C1 segment of cervical spinal cord (tissue), 14 donors: ENCODE results near the gene OLFML1.

Experiments used
- DNase-seq, 14 donors: peaks; one replicate each; lab custom pipeline; 2025; lab: John Stamatoyannopoulos, UW

The OLFML1 gene

DNA sequence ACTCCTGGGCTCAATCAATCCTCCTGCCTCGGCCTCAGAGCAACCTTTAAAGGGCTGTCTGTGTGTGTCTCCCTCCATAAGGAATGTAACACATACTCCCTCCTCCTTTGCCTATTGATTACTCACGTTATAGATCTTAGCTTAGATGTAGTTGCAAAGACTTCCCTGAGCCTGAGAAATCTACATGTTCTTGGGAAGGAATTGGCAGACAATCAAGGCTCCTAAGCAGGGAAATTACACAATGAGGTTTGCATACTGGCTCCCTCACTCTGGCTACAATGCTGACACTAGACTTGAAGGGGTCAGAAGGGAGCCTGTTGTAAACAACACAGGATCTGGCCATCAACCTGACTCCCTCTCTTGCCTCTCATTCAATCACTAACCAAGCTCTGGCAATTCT lies 5.2 kb upstream of the OLFML1 start:
- DNase-seq: no peak

DNA sequence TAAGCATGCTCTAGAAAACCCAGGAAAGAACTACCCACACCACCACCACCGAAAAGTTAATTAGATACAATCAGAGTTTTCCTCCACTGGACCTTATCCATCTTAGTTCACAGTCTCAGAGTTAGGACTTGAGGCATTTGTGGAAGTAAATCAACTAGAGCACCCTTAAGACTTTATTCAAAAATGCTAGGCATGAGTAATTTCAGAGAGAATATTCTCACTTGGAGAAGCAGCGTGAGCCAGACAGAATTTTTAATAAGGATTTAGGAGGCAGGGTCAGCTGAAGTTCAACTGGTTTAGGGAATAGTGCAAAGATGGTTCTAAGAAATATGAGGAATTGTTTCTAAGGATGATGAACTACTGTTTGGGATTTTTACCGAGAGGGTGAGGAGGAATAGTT lies 1.2 kb upstream of the OLFML1 start:
- DNase-seq: no peak

DNA sequence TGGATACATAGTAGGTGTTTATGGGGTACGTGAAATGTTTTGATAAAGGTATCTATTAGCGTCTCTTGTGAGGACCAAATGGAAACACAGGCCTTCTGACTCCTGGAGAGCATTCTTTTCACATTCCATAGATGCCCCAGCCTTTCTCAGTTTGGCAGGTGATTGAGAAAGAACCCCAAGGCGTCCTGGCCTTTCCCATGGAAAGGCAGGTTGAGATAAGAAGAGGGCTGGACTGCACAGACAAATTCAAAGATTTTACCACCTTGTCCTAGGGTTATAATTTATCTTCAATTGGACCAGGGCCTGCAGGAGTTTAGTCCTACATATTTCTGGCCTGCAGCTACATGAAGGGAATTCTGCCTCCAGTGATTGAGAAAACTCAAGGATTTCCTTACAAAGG lies 661 bp upstream of the OLFML1 start:
- no peak for DNase-seq

DNA sequence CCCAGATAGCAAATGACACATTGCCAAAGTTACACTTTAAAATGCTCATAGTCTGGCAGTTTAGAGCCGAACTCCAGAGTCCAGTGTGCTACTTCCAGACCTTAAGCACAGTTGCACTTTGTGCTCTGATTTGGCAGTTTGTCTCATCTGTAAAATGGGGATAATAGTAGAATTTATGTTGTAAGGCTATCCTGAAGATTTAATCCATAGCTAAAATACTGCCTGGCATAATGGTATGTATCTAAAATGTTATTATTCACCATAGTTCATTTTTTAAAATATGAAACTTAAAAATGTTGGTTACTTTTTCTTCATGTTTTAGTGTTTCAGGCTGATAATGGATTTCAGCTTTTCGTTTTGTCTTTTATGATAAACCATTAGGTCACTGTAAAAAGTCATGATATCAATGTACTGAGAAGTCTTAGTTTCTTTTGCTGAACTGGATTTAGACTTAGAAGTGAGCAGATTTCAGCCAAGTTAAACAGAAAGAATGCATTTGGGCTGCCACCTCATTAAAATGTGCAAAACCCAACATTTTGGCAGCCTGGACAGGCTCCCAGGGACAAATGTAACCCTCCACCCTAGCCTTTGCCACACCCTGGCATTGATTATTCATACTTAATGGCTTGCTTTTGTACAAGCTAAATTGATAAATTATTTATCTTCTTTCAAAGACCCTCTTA lies 933 bp downstream of the OLFML1 start:
- DNase-seq: no peak

DNA sequence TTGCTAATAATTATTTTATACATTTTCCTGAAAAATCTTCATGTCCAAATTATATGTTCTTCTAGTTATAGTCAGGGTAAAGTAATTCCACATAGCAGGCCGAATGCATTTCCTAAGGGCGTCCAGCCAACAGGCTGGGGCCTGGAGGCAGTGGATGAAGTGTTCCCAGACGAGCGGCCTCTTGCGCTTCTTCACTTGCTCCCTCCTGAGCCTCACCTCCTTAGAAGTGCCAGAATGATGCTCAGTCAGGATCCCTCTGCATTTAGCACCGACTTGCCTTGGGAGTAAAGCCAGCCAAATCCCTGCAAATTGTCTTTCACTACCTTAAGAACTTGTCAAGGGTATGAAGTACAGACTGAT lies 1.5 kb downstream of the OLFML1 start:
- no peak for DNase-seq

DNA sequence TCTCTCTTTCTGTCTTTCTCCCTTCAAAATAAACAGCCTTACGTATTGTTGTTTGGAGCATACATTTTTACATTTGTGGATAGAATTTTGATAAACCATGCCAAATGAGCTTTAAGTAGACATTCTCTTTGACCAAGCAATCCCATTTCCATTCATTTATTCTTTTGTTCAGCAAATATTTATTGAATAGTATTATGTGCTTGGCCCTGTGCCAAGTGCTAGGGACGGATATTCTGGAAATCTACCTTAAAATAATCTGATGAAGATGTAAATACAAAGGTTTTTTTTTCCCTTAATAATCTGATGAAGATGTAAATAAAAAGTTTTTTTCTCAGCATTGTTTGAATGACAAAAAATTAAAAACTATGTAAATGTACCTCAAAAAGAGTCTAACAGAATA lies 2.1 kb downstream of the OLFML1 start:
- no peak for DNase-seq

DNA sequence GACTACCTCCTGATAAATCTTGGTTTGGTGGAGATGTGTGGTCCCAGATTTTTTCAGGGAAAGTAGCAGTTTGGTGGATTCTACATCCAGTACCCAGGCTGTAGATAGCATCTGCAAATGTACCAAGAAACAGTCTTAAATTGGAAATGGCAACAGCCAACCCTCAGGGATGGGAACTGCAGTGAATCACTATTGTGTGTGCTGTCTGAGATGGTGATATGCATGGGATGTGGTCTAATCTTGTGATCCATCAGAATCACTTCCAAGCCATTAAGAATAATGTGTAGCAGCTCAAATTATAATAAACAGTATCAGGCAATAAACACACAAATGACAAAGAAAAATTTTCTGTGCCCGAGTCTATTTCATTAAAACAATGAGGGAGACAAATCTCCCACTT lies 3.4 kb downstream of the OLFML1 start:
- no peak for DNase-seq

DNA sequence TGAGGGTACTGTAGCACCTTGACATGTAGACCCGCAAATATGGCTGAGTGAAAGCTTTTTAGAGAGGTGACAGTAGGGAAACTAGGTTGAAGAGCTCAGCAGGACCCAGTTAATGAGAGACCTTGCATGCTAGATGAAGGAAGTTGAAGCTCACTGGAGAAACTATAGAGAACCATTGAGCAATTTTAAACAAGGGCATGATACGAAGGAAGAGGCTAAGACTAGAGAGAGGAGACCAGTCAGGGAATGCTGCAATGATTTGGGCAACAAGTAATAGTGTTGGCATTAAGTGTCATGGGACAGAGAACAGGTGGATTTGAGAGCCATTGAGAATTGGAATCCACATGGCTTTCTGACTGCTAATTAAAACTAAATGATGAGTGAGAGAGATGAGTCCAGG lies 4.1 kb downstream of the OLFML1 start:
- no peak for DNase-seq

DNA sequence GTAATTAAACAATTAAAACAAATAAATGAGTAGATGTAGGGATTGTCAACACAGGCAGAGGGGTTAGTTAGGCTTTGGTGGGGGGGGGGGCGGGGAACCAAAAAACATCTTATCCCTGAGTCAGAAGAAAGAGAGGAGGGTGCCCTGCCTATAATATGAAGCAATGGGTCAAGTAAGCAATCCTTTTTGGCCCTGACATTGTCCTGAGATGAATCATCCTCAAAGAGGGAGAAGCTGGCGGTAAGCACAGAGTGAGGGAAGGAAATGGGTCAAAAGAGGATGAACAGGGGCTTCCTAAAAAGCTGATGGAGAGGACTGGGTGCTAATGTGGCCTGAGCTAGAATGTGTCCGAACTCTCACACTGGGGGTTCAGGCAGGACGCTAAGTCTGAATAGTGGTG lies 4.7 kb downstream of the OLFML1 start:
- no peak for DNase-seq

DNA sequence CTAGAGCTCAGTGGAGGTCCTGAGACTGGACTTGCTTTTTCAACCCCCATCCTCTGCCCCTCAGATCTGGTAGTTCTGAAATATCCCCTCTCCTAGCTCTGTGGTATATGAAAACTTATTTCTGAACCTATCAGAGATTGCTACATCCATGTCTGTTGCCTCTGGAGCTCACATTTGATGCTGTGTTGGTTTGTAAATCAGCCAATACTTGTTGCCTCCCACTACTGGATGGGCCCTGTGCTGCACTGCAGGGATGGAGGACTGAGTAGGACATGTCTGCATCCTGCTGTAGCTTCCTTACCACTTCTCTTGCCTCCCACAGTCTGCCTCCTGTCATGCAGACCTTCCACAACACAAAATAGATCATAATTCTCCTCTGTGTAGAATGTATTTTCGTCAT lies 5.2 kb downstream of the OLFML1 start:
- DNase-seq: no peak

DNA sequence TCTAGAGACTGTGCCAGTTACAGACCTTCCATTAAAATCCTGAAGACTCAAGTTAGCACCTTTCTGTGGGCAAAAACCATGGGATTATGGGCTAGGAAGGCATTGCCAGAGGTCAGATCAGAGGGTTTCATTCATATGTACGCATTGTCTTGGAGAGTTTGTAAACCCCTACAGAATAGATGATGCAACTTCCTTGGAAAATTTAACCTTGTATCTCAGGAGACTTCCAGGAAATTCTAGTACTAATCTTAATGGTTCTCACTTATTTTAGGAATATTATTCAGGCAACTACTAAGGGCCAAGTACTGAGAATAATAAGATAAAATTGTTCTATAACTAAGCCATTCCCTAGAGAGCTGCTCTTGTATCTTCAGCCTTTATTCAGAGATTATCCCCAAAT lies 6.9 kb downstream of the OLFML1 start:
- DNase-seq: no peak

DNA sequence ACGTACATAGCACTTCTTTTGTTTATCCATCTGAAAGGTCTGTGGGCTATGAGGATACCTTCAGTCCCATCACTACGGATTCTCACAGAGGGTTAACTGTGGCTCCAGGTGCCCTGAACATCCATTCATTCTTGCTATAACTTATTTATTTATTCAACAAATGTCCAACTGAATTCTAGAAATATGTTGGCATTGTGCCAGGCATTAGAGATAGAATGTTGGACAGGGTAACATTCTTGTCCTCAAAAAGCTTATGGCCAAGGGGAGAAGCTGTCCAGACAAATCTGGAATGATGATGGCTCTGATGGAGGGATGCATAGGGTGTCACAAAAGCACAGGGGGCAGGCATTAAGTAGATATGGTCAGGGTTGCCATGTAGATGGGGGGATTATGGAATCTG lies 8.4 kb downstream of the OLFML1 start:
- DNase-seq: no peak

DNA sequence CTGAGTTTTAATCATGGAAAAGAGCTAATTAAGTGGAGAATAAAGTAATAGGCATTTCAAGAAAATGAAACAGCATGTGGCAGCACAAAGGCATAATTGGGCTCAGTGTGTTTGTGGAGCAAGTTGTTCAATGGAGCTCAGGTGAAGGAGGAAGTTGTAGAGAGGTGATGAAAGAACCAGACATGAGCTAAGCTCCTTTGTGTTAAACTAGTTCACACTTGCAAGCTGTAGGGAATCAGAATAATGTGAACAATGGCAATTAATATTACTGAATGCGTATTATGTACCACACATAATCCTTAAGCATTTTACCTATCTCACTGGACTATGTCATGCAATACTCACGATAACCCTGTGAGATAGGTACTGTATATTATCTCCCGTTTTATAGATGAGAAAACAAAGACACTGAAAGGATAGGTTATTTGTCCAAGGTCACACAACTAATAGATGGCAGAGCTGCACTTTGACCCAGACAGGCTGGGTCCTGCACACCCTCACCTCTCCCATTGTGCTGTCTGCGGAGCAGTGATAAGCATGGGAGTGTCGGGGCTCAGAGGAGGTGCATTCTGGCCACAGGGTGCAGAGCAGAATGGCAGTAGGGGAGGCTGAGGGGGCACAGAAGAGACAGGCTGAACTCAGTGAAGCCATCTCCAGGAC lies 8.9 kb downstream of the OLFML1 start:
- no peak for DNase-seq

DNA sequence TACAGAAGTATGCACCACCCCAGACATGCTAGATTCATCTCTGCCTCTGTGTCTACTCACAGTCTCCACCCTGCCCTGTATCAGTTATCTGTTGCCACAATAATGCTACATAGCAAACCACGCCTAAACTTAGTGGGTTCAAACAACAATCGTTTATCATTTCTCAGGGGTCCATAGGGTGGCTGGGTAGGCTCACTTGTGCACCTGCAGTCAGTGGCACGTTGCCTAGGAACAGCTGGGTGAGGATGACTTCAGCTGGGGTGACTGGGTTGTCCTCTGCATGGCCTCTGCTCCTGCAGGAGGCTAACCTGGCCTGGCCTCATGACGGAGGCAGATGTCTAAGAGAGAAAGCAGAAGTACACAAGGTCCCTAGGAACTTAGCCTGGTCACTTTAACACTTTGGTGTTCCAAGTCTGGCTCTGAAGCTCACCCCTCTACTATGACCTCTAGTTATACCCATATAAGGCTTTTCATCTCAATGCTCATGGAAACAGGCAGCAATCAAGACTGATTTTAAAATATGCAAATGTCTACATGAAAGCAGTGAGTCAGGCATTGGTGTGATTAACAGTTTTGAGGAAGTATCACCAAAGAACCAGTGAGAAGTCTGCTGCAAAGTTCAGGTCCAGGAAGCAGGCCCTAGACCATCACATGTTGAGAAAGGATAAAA lies 10.7 kb downstream of the OLFML1 start:
- peak in 1 of 14 donors; percentile 20 for DNase-seq

DNA sequence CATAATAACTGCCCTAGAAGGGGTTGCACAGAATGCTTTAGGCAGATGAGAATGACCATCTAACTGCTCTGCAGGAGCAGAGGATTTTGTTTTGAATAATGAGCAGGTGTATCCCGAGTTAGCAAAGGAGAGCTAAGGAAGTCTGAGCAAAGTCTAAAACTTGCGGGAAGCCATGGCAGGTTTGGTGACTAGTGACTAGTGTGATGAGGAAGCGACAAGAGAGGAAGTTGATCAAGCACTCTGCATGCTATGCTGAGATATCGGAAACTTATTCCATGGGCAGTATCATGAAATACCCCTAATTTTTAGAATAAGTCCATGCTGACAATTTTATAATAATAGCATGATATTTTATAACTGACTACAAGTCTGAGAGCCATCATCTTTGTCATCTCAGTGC lies 12.9 kb downstream of the OLFML1 start:
- no peak for DNase-seq

DNA sequence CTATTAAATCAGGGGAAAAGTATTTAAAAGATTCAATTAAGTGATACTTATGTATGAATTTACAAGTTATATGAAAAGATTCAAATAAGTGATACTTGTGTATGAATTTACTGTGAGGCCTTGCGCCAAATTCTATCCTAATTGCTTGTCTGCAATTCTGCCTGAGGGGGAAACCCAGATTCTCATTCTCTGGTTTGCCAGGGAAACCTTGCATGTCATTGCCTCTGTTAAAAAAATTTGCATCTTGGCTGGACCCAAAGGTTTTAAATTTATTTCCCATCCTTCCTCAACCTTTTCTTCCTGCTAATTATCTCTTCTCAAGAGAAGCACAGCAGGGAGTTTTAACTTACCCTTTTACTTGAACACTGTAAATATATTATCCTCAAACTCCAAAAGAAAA lies 13.8 kb downstream of the OLFML1 start:
- no peak for DNase-seq

DNA sequence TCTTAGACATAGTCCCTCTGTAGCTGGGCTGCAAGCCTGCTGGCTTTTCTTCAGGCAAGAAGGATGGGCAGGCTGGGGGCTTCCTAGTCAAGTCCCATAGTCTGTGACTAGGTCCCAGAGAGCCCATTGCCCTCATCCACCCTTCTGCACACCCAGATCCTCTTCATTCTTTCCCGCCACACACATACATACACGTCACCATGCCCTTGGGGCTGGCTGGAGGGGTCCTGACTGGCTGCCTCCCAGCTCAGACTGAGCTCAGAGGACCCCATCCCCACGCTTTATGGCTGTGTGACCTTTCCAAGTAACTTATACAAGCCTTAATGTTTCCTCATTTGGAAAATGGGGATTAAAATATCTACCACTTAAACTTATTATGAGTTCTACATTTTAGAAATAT lies 14.9 kb downstream of the OLFML1 start:
- DNase-seq: no peak

DNA sequence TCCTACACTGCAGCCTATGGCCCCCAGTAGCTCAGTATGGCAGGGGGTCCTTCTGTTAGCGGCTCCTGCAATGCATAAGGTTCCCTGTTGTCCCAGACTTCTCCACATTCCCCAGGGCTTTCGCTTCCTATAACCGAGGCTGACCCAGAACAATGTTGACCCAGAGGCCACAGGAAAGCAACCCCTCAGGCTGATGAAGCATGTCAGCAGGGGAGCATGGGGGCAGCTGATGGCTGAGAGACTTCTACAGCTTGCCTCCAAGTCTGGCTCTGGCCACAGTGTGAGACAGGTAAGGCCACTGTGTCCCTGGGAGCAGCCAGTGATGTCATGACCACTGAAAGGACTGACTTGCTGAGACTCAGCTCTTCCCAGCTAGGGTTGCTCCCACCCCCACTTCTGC lies 15.9 kb downstream of the OLFML1 start:
- no peak for DNase-seq

DNA sequence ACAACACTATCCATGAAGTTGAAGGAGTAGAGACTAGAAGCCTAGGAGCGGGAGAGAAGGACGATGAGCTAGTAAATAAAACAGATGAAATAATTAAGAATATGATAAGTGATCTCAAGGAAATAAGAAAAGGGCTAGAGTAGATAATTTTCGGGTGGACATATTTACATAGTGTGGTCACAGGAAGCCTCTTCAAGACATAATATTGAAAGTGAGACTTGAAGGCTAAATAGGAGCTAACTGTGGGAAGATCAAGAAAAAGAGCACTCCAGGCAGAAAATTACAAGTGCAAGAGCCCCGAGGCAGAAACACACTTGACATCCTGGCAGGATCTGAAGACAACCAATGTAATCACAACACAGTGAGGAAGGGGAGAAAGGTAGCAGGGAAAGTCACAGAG lies 16.6 kb downstream of the OLFML1 start:
- no peak for DNase-seq

DNA sequence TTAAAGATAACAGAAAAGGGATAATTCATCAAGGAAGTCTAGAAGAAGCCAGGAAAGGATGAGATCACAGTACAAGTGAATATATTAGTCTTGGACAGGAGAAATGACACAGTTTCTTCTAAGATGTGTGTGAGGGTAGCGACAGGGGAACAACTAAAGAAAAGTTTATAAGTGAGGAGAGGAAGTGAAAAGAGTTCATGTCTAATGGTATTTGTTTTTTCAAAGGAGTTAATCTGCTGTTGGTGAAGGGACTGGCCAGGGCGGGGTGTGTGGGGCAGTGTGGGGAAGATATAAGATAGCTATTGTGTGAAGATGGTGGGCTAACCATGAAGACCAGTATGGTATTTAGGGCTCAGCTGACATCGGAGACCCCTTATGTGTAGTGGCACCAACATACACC lies 20.9 kb downstream of the OLFML1 start:
- no peak for DNase-seq

DNA sequence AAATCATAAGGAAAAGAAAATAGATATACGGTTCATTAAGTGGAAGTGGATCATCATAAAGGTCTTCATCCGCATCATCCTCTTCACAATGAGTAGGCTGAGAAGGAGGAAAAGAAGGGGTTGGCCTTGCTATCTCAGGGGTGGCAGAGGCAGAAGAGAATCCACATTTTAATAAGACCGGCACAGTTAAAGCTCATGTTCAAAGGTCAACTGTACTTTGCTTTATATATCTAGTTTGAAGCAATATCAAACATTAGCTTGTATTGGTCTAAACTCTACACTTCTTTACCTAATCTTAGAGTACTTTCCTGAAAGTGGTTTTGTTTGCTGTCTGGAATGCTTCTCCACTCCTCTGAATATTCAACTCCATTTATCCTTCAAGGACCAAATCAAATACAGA lies 22.8 kb downstream of the OLFML1 start:
- DNase-seq: no peak

DNA sequence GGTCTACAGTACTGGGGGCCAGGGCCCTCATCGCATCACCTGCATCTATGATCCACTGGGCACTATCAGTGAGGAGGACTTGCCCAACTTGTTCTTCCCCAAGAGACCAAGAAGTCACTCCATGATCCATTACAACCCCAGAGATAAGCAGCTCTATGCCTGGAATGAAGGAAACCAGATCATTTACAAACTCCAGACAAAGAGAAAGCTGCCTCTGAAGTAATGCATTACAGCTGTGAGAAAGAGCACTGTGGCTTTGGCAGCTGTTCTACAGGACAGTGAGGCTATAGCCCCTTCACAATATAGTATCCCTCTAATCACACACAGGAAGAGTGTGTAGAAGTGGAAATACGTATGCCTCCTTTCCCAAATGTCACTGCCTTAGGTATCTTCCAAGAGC lies 24.7 kb downstream of the OLFML1 start:
- no peak for DNase-seq

DNA sequence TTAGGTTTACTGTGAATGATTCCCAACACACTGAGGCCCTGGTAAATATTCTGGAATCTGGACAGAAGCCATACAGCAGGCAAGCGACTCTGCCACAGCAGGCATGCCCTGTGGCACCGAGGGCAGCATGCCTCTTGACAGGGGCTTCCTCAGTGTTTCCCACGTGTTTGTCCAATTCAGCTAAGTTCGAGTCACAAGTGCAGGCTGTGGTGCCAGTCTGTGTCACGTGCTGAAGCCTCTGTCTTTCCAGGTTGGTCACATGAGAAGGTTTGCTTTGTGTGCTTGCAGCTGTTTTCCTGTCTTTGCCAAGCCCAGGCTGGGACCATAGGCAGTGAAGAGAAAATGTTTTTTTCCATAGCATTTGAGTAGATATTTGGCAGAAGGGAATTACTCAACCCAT lies 26.1 kb downstream of the OLFML1 start:
- DNase-seq: peak in 12 of 14 donors; percentile 11 to 81 (median 64)
